Epithelial cell of proximal tubule (primary cell): ENCODE measurements around the gene TMEM269. TPM values are rescaled to one million over a fixed set of nuclear protein-coding genes. Genes with fewer than 3 reads are reported as not detected.
A peak's percentile ranks its signal among the peaks of the same experiment; 100 is the strongest.

Source experiments
- DNase-seq: peaks from one replicate; pipeline ENCODE4 v3.0.0-alpha.2; 2011; ENCODE audit warnings: low read depth
- H3K4me3 ChIP-seq: 2 replicates; pipeline ENCODE4 v1.5.1; 2011; ENCODE audit warnings: low read depth, mild to moderate bottlenecking, low read length
- total RNA-seq: library from RNA; depleted of rRNA; stranded (reverse); fragments of >200 nt; gene quantifications from 2 replicates; pipeline ENCODE4 v1.2.3, GENCODE V29; 2015
- TF ChIP-seq, protein P1 (sequence below): conservative IDR thresholded peaks from 2 replicates; pipeline ENCODE4 v1.5.1; 2012; ENCODE audit warnings: low read depth, mild to moderate bottlenecking, low read length

Gene TMEM269
- total RNA-seq, 1 donor from 2014 or later, result not detected

DNA sequence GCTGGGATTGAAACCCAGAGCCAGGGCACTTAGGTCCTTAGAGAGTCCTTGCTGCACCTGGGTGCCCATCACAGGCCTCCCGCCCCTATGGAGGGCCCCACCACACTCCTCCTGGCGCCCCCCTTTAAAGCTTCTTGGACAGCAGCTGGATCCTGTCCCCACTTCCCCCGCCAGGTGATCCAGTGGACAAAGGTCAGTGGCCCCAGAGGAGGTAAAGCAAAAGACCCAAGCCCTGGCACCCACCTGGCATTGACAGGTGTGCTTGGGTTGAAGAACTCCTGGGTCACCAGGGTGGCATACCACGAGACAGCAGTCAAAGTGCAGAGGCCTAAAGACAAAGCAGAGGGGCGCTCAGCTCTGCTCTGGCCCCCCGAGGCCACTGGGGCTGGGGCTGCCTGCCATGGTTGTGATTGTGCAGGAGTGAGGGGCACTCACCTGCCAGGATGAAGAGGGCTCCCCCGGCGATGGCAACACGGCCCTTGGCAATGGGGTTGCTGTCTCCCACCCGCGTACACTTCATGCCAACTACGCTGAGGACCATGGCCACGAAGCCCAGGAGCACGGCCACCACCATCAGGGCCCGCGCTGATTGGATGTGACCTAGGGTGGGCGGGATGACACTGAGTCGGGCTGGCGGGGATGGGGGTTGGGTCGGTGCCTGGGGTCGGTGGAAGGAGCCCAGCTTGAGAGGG lies 46.7 kb upstream of the TMEM269 start:
- TF ChIP-seq, protein P1, sequence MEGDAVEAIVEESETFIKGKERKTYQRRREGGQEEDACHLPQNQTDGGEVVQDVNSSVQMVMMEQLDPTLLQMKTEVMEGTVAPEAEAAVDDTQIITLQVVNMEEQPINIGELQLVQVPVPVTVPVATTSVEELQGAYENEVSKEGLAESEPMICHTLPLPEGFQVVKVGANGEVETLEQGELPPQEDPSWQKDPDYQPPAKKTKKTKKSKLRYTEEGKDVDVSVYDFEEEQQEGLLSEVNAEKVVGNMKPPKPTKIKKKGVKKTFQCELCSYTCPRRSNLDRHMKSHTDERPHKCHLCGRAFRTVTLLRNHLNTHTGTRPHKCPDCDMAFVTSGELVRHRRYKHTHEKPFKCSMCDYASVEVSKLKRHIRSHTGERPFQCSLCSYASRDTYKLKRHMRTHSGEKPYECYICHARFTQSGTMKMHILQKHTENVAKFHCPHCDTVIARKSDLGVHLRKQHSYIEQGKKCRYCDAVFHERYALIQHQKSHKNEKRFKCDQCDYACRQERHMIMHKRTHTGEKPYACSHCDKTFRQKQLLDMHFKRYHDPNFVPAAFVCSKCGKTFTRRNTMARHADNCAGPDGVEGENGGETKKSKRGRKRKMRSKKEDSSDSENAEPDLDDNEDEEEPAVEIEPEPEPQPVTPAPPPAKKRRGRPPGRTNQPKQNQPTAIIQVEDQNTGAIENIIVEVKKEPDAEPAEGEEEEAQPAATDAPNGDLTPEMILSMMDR, result no peak
- no peak overlapping the region for H3K4me3 ChIP-seq
- no peak for DNase-seq

- DNase-seq, result no peak
- H3K4me3 ChIP-seq, result no peak overlapping the region
- TF ChIP-seq, protein P1, result no peak
Observed at GRCh38 chr1:42738678-42739226, 46.0 kb upstream of the TMEM269 start.

DNA sequence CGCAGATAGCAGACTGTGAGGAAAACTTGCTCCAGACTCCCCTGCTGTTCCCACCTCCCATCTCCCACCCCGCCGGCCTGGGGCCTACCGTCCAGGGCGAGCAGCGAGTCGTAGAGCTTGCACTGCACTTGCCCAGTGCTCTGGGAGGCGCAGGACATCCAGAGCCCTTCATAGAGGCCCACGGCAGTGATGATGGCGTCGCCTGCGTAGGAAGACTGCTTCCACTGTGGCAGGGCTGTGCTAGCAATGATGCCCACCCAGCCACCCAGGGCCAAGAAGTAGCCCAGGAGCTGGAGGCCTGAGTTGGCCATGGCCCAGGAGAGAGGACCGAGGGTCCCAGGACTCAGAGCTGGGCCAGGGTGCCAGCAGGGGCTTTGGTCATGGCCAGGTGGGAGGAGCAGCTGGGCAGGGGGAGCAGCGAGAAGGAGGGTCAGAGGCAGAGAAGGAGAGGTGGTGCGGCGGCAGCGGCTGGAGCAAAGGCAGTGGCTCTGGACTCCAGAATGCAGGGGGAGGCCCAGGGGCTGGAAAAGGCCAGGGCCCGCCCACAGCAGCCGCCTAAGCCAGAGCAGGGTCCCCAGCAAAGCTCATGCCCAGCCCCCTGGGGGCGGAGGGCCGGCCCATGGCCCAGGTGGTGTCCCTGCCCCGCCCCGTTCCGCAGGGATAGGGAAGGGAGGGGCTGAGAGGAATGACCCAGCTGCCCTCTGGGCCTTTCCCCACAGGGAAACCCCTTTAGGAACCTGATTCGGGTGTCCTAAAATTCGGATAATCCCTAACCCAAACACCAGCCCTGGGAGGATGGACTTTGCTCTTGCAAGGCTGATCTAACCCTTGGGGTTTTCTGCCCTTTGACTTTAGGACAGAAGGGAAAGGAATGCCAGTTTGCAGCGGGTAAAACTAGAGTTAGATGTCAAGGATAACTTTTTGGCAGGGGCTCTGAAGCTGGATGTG lies 44.8 kb upstream of the TMEM269 start, which contains the start of gene CLDN19:
TSS of gene CLDN19 (minus strand) at position 484 of the 948 bp plus-strand sequence. CDS start at position 311, 173 bp downstream.
- TF ChIP-seq, protein P1, result no peak
- no peak for DNase-seq
- H3K4me3 ChIP-seq, result peak within 1 kb of the TSS; percentile 11

DNA sequence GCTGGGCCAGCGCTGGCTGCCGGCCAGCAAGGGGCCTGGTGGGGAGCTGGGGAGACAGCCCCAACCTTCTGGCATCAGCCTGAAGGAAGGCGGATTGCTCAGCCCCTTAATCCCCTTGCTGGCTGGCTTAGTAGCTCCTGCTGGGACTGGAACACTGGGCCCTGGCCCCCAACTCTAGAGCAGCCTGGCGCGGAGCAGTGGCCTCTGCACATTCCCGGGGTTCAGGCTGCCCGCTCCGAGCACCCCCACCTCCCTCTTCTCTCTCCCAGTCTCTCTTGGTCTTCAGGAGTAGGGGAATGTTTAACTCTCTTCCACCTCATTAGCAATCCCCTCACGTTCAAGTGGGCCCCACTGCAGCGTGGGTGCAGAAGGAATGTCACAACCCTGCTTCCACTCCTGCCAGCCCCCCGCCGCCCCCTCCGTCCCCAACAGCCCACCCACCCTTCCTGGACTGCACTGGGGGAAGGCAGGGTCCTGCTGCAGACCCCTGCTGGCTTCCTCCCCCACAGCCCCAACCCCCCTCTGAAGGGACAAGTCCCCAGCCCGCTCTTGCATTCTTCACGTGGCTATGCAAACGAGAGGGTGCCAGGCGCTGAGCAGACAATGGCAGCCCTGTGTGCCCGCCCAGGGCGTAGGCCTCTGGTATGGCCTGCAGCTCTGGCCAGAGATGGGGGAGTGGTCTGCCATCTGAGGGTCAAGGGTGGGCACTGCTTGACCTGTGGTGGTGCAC lies 43.8 kb upstream of the TMEM269 start:
- no peak overlapping the region for H3K4me3 ChIP-seq
- TF ChIP-seq, protein P1, result no peak

GRCh38 chr1:42741706-42742105 lies 43.1 kb upstream of the TMEM269 start:
- TF ChIP-seq, protein P1, result no peak
- DNase-seq, result no peak
- no peak overlapping the region for H3K4me3 ChIP-seq

More for the DNA sequence above, 43.8 kb upstream of the TMEM269 start:
- DNase-seq, result no peak

GRCh38 chr1:42742141-42742540 lies 42.6 kb upstream of the TMEM269 start:
- DNase-seq, result no peak
- no peak overlapping the region for H3K4me3 ChIP-seq
- TF ChIP-seq, protein P1, result no peak
